H1 (cell line): ENCODE results near the gene MOCS3. TPM values are rescaled to one million over a fixed set of nuclear protein-coding genes. Genes with fewer than 3 reads are reported as not detected.

ENCODE experiments used
- CBX8 ChIP-seq: fragments of 300-800, 300-1000 bp; sonication (generic); IDR thresholded peaks from 2 replicates; pipeline ENCODE4 v1.7.1; 2016; ENCODE audit warnings: low read depth, low read length, borderline replicate concordance
- CHD1 ChIP-seq: IDR thresholded peaks from 2 replicates; pipeline ENCODE4 v1.6.1; 2012; ENCODE audit warnings: low read depth, low read length, improper control_type of control experiment
- CTBP2 ChIP-seq: IDR thresholded peaks from 2 replicates; pipeline ENCODE4 v1.7.0; 2011; ENCODE audit warnings: borderline replicate concordance, mild to moderate bottlenecking, moderate library complexity, mixed read lengths, low read length; ENCODE audit not compliant: insufficient read depth, insufficient read length
- CTCF ChIP-seq, 3 experiments: IDR thresholded peaks; 1 replicate in 2 of 3; 2 replicates in 1 of 3; pipeline versions ENCODE4 v1.5.1 to v1.6.1; 2011; ENCODE audit warnings: low read length in 3 of 3, mild to moderate bottlenecking in 3 of 3, inconsistent platforms in 2 of 3, low read depth in 1 of 3, moderate library complexity in 1 of 3; ENCODE audit not compliant: insufficient read depth in 1 of 3; ENCODE audit errors: control extremely low read depth in 1 of 3
- EGR1 ChIP-seq: IDR thresholded peaks from 2 replicates; pipeline ENCODE4 v1.6.1; 2011; ENCODE audit warnings: low read depth, low read length, borderline replicate concordance
- HDAC6 ChIP-seq: IDR thresholded peaks from one replicate; pipeline ENCODE4 v1.7.1; 2012; ENCODE audit warnings: low read depth, mild to moderate bottlenecking, inconsistent platforms, low read length, moderate library complexity
- MAX ChIP-seq: IDR thresholded peaks from 2 replicates; pipeline ENCODE4 v1.6.1; 2012; ENCODE audit warnings: inconsistent platforms
- RBBP5 ChIP-seq: IDR thresholded peaks from 2 replicates; pipeline ENCODE4 v1.7.1; 2012; ENCODE audit warnings: low read depth, mild to moderate bottlenecking, inconsistent platforms, low read length, moderate library complexity, borderline replicate concordance
- TEAD4 ChIP-seq: IDR thresholded peaks from 2 replicates; pipeline ENCODE4 v1.6.1; 2012; ENCODE audit warnings: low read depth, low read length, inconsistent platforms, mixed read lengths
- YY1 ChIP-seq: IDR thresholded peaks from 2 replicates; pipeline ENCODE4 v1.6.1; 2011; ENCODE audit warnings: low read depth, mild to moderate bottlenecking, low read length
- polyA plus RNA-seq, 7 experiments: library from polyadenylated mRNA; depleted of rRNA in 3 of 7; stranded (reverse) in 5 of 7; unstranded in 2 of 7; fragments of >200 nt in 5 of 7; fragments of 200-250 nt in 2 of 7; gene quantifications; 1 replicate in 5 of 7; 2 replicates in 1 of 7; 4 replicates in 1 of 7; pipeline versions ENCODE4 v1.2.1 to v1.2.3, GENCODE V29; 2011 to 2013; ENCODE audit warnings: missing spikeins in 2 of 7, mixed read lengths in 2 of 7
- total RNA-seq: library from RNA; stranded (reverse); fragmentation: NEBNext Ultra II Directional; extraction: Animal tissue kit (Norgen Biotek cat#: 25700); gene quantifications from 2 replicates; pipeline ENCODE4 v1.2.1, GENCODE V29; 2021

The MOCS3 gene
- total and polyA plus RNA-seq, 2 of the 8 experiments (the other 6 are each of a cell fraction or from before 2014, with no cell fraction given): 6.2 to 6.3 TPM

DNA sequence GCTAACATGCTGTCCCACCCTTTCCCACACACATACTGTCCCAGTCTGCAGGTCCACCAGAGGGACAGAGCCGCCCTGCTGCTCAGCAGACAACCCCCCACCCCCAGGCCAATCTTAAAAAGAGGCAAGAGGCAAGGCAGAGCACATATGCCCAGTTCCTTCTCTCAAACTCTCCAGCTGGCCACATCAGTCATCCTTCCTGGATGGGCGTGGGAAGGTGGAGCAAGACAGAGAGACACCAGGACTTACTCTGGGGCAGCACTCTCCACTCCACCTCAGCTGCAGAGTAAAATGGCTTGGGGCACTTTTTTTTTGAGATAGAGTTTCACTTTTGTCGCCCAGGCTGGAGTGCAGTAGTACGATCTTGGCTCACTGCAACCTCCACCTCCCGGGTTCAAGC, 10.8 kb downstream of the MOCS3 start (continued):
- TF ChIP-seq RBBP5 (no peak), HDAC6 (no peak), CTCF (IDR thresholded peaks at IDR 0.05; ENCODE audit: control extremely low read depth in 1 of 3, insufficient read depth in 1 of 3, low read depth in 1 of 3, low read length in 3 of 3) (no peak), MAX (no peak), YY1 (no peak), EGR1 (no peak), CHD1 (no peak), TEAD4 (no peak), CBX8 (no peak), CTBP2 (no peak)
